ENCODE measurements around the gene ZNF138. TPM values are rescaled to one million over a fixed set of nuclear protein-coding genes. Genes with fewer than 3 reads are reported as not detected.
"Not testable (repeated sequence)": the region's sequence is repeated elsewhere in the genome, so short reads cannot be mapped to it uniquely, and the experiment has no call there.

ZNF138 gene
- total RNA-seq, 1 donor from 2014 or later, result 18.5 TPM

DNA sequence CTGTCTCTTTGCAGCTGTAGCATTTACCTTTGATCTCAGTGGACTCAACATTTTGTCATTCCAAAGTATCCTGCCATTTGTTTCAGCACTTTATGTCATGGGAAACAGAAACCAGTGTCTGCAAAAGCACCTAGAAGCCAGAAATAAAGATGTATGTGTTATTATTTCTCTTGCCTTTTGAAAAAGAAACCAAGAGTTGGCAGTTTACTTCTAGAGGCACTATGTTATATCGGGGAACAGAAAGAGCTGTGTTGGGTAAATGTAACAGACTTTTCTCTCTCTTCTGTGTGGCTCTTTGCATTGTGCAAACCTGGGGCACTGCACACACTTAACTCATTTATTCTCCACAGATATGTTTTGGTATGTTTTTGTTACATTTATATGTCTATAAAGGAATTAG lies 36.7 kb downstream of the ZNF138 start:
- no peak overlapping the region for H3K4me3 Mint-ChIP-seq
- DNase-seq (ENCODE audit: low read depth, low spot score), result no peak
- peaks cover 49% of the 10 kb centered on the region for H3K36me3 Mint-ChIP-seq (ENCODE audit: low read depth)
- no peaks in the 10 kb centered on the region for H3K27me3 Mint-ChIP-seq (ENCODE audit: low read depth)
- no peak for TF ChIP-seq CTCF (conservative IDR thresholded peaks at IDR 0.05)
- no peaks in the 10 kb centered on the region for H3K4me1 Mint-ChIP-seq
- no peak overlapping the region for H3K27ac Mint-ChIP-seq (ENCODE audit: unreplicated experiment)
- peaks cover 24% of the 10 kb centered on the region for H3K9me3 Mint-ChIP-seq

GRCh38 chr7:64832136-64832535 lies 37.9 kb downstream of the ZNF138 start:
- peaks cover 56% of the 10 kb centered on the region for H3K36me3 Mint-ChIP-seq (ENCODE audit: low read depth)
- no peaks in the 10 kb centered on the region for H3K27me3 Mint-ChIP-seq (ENCODE audit: low read depth)
- no peak overlapping the region for H3K27ac Mint-ChIP-seq (ENCODE audit: unreplicated experiment)
- peaks cover 26% of the 10 kb centered on the region for H3K9me3 Mint-ChIP-seq
- no peak overlapping the region for H3K4me3 Mint-ChIP-seq
- H3K4me1 Mint-ChIP-seq, result no peaks in the 10 kb centered on the region
- no peak for TF ChIP-seq CTCF (conservative IDR thresholded peaks at IDR 0.05)
- DNase-seq (ENCODE audit: low read depth, low spot score), result no peak

DNA sequence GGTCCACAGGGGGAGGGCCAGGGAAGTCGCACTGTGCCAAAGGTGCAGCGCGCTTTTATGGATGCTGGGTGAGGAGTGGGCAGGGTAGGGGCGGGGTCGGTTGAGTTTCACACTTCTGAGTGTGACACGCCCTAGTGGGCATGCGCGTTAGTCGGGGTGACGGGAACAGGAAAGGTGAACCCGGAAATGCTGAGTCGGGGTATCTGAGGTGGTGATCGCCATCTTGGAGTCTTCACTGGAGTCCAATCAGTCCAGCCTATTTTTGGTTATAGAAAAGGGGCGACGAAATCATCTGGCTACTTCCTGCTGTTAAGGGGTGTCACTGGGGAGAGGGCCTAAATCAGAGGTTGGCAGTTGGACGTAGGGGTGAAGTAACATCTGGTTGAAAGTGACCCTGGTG lies 40.8 kb downstream of the ZNF138 start:
- H3K36me3 Mint-ChIP-seq (ENCODE audit: low read depth), result peaks cover 63% of the 10 kb centered on the region

DNA sequence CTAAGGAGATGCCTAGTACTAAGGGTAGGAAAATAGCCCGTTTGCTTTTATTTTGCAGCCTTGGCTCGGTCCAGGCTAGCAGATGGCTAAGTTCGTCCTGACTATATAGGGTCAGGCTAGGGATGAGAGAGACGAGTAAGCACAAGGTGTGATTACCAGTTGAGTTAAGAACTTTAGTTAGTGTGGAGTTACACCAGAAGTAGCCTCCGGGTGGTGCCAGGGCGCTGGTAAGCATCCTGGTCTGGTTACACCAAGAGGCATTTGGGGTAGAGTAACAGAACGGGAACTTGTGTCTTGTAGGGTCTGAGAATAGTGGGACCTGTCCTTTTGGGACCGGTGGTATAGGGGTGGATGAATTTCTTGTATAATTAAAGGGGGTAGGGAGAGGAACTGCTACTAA lies 41.6 kb downstream of the ZNF138 start:
- H3K27me3 Mint-ChIP-seq (ENCODE audit: low read depth); H3K27ac Mint-ChIP-seq (ENCODE audit: unreplicated experiment); DNase-seq (ENCODE audit: low read depth, low spot score); H3K4me3 Mint-ChIP-seq; H3K4me1 Mint-ChIP-seq: not testable (repeated sequence)
- peaks cover 63% of the 10 kb centered on the region for H3K36me3 Mint-ChIP-seq (ENCODE audit: low read depth)
- peaks cover 35% of the 10 kb centered on the region for H3K9me3 Mint-ChIP-seq

More for the DNA sequence above, 40.8 kb downstream of the ZNF138 start:
- Mint-ChIP-seq H3K27me3 (ENCODE audit: low read depth) (no peaks in the 10 kb centered on the region), H3K27ac (ENCODE audit: unreplicated experiment) (no peak overlapping the region), H3K9me3 (peaks cover 35% of the 10 kb centered on the region), H3K4me1 (no peaks in the 10 kb centered on the region), H3K4me3 (no peak overlapping the region)
- no peak for DNase-seq (ENCODE audit: low read depth, low spot score)
- no peak for TF ChIP-seq CTCF (conservative IDR thresholded peaks at IDR 0.05)

DNA sequence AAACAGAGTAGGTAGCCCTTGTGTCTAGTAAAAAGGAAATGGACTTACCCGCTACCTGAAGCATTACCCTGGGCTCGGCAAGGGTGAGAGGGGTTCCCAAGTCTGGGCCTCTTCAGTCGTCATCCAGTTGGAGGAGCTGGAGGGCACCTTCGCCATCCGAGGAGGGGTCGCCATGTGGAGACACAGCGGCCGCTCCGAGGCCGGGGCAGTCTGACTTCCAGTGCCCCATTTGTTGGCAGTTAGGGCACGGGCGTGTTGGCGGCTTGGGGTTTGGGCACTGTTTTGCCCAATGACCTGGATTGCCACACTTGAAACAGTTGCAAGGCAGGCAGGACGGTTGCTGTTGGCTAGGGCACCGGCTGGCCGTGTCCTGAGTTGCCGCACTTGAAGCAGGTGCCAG lies 43.8 kb downstream of the ZNF138 start:
- H3K4me3 Mint-ChIP-seq; DNase-seq (ENCODE audit: low read depth, low spot score); H3K4me1 Mint-ChIP-seq; H3K27me3 Mint-ChIP-seq (ENCODE audit: low read depth); H3K27ac Mint-ChIP-seq (ENCODE audit: unreplicated experiment): not testable (repeated sequence)
- H3K36me3 Mint-ChIP-seq (ENCODE audit: low read depth), result peaks cover 44% of the 10 kb centered on the region
- peaks cover 29% of the 10 kb centered on the region for H3K9me3 Mint-ChIP-seq

- H3K27me3 Mint-ChIP-seq (ENCODE audit: low read depth), result no peaks in the 10 kb centered on the region
- peaks cover 41% of the 10 kb centered on the region for H3K36me3 Mint-ChIP-seq (ENCODE audit: low read depth)
- TF ChIP-seq CTCF (conservative IDR thresholded peaks at IDR 0.05), result no peak
- no peak for DNase-seq (ENCODE audit: low read depth, low spot score)
- peaks cover 27% of the 10 kb centered on the region for H3K9me3 Mint-ChIP-seq
- no peaks in the 10 kb centered on the region for H3K4me1 Mint-ChIP-seq
- H3K4me3 Mint-ChIP-seq, result no peak overlapping the region
- H3K27ac Mint-ChIP-seq (ENCODE audit: unreplicated experiment), result no peak overlapping the region
Measured at GRCh38 chr7:64838691-64839090, 44.5 kb downstream of the ZNF138 start.

DNA sequence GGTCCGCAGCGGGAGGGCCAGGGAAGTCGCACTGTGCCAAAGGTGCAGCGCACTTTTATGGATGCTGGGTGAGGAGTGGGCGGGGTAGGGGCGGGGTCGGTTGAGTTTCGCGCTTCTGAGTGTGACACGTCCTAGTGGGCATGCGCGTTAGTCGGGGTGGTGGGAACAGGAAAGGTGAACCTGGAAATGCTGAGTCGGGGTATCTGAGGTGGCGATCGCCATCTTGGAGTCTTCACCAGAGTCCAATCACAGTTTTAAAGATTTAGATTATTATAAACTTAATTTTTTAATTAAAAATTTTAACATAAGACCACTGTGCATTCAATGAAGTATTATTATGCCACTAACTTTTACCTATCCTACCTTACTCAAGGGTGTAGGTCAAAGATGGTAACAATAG lies 45.7 kb downstream of the ZNF138 start:
- Mint-ChIP-seq H3K4me1 (no peaks in the 10 kb centered on the region), H3K9me3 (peaks cover 25% of the 10 kb centered on the region), H3K36me3 (ENCODE audit: low read depth) (peaks cover 36% of the 10 kb centered on the region)

More for the DNA sequence above, 45.7 kb downstream of the ZNF138 start:
- DNase-seq (ENCODE audit: low read depth, low spot score), result no peak
- no peaks in the 10 kb centered on the region for H3K27me3 Mint-ChIP-seq (ENCODE audit: low read depth)
- H3K27ac Mint-ChIP-seq (ENCODE audit: unreplicated experiment), result no peak overlapping the region
- TF ChIP-seq CTCF (conservative IDR thresholded peaks at IDR 0.05), result no peak
- no peak overlapping the region for H3K4me3 Mint-ChIP-seq
